HG02571 (cell line): ENCODE results near the gene DHRS7B.
"Not testable (repeated sequence)": the region's sequence is repeated elsewhere in the genome, so short reads cannot be mapped to it uniquely, and the experiment has no call there.

Source experiments
- ATAC-seq: cut with Tn5 transposase; IDR thresholded peaks from one replicate; pipeline ENCODE4 v1.9.1; 2021; ENCODE audit warnings: mild to moderate bottlenecking, moderate library complexity; ENCODE audit not compliant: unreplicated experiment

Gene DHRS7B, protein sequence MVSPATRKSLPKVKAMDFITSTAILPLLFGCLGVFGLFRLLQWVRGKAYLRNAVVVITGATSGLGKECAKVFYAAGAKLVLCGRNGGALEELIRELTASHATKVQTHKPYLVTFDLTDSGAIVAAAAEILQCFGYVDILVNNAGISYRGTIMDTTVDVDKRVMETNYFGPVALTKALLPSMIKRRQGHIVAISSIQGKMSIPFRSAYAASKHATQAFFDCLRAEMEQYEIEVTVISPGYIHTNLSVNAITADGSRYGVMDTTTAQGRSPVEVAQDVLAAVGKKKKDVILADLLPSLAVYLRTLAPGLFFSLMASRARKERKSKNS

GRCh38 chr17:21126645-21127508 is at the start of gene DHRS7B:
TSS of gene DHRS7B (plus strand) at chr17:21126964. CDS start at chr17:21126972, 8 bp downstream.
- peak; percentile 91 for ATAC-seq

GRCh38 chr17:21077281-21077680 is 49.5 kb upstream of the DHRS7B start:
- no peak for ATAC-seq

DNA sequence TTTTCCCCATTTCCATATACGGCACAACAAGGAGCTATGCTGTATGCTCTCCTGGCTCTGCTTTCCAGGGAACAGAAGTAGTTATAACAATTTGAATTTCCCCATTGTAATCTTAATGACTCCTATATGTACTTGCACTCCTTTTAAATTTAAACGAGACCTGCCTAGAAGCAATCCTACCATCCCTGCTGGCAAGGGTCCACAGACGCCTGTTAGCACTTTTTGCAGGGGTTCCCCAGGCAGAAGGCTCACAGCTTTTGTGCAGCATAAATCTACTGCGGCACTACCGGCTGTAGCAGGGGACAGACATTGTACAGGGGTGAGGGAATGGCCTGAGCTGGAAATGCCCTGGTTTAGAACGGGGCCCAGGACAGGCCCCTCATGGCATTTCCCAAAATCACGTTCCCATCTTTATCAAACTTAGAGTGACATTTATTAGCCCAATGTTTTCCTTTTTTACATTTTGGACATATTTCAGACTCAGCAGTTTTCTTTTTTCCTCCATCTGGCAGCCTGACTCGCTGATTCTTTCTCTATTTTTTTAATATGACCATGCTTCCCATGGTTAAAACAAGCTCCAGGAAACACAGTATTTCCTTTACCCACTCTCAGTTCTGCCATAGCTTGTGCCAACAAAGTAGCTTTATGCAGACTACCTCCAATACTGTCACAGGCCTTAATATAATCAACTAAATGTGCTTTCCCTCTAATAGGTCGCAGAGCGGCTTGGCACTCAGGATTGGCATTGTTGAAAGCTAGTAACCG is 48.6 kb upstream of the DHRS7B start:
- ATAC-seq, result no peak

- ATAC-seq, result no peak
Measured at GRCh38 chr17:21079196-21079595, 47.6 kb upstream of the DHRS7B start.

- no peak for ATAC-seq
Measured at GRCh38 chr17:21082001-21082436, 44.7 kb upstream of the DHRS7B start.

- ATAC-seq, result not testable (repeated sequence)
Measured at GRCh38 chr17:21085280-21085679, 41.5 kb upstream of the DHRS7B start.

DNA sequence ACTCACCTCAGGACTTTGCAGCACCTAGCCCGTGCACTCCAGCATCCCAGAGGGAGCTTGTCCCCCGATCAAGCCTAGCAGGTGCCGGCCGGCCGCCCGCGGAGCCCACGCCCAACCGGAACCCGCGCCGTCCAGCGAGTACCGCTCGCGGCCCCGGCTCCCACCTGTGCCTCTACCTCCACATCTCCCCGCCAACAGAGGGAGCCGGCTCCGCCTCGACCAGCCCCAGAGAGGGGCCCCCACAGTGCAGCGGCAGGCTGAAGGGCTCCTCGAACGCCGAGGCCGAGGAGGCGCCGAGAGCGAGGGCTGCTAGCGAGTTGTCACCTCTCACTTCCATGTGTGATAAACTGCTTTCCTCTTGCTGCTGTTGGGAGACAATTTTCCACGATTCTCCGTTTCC is 41.1 kb upstream of the DHRS7B start:
- ATAC-seq, result no peak

GRCh38 chr17:21089145-21089544 is 37.6 kb upstream of the DHRS7B start:
- ATAC-seq, result no peak

DNA sequence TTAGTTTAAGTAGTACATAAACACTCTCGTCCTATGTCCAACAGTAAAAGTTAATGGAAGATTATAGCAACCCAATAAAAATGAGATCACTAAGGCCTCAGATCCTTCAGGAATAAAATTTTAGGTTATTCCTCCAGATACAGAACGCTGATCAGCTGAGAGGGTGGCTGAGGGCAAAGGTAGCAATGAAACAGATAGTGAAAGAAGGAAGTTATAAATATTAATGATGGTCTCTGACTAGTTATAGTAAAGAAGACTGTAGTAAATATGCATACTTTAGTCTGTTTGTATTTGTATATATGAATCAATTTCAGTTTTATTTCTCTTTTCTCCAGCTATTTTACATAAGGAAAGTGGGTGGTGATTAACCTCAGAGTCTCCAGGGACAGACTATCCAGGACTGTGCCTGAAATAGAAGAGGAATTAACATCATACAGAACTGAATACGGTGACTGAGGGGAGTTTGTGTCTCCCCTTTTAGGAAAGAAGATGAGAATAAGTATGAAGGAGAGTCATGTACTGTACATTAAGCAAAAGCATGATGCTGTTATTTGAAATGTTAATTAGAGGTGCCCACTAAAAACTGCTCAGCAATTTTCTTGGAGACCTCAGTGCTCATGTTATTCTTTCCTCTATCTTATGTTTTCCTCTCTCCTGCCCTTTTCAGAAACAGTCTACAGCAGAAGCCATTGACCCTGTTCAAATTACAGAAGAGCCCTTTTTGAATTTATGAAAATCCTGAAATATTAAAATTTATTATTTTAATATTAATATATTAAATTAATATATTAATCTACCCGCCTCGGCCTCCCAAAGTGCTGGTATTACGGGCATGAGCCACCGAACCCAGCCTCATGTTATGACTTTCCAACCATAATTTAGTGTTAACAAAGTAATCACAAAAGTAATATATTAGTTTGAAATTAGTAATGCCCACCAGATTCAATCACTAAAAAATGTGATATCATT is 36.5 kb upstream of the DHRS7B start:
- ATAC-seq, result peak; percentile 66

- ATAC-seq, result no peak
Measured at GRCh38 chr17:21090902-21091618, 35.7 kb upstream of the DHRS7B start.

DNA sequence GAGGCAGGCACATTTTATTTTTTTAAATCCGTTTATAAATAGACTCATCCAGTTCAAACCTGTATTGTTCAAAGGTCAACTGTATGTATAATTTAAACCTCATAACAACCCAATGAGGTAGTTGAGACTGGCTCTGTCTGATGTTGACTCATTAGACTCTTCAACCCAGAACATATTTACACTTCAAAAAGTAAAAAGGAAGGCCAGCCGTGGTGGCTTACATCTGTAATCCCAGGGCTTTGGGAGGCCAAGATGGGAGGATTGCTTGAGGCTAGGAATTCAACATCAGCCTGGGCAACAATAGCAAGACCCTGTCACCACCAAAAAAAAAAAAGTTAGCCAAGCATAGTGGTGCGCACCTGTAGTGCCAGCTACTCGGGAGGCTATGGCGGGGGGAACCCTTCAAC is 32.5 kb upstream of the DHRS7B start:
- no peak for ATAC-seq

- no peak for ATAC-seq
Measured at GRCh38 chr17:21095735-21096134, 31.0 kb upstream of the DHRS7B start.

DNA sequence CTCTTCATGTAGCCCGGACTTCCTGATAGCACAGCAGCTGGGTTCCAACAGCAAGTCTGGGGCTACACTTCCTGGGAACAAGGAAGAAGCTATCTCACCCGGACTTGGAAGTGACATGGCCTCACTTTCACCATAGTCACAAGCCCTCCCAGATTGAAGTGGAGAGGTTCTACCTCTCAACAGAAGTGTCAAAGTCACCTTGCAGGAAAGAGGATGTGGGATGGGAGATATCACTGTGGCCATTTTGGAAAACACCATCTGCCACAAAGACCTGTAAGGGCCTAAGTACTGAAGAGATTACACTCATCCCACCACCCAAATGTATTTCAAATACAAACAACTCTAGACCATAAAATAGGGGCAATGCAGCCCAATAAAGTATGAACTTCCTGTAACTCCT is 29.9 kb upstream of the DHRS7B start:
- no peak for ATAC-seq

GRCh38 chr17:21098934-21099689 is 27.7 kb upstream of the DHRS7B start:
- ATAC-seq, result peak; percentile 87

GRCh38 chr17:21100636-21101035 is 26.1 kb upstream of the DHRS7B start:
- no peak for ATAC-seq

- ATAC-seq, result no peak
Measured at GRCh38 chr17:21104608-21105007, 22.2 kb upstream of the DHRS7B start.

DNA sequence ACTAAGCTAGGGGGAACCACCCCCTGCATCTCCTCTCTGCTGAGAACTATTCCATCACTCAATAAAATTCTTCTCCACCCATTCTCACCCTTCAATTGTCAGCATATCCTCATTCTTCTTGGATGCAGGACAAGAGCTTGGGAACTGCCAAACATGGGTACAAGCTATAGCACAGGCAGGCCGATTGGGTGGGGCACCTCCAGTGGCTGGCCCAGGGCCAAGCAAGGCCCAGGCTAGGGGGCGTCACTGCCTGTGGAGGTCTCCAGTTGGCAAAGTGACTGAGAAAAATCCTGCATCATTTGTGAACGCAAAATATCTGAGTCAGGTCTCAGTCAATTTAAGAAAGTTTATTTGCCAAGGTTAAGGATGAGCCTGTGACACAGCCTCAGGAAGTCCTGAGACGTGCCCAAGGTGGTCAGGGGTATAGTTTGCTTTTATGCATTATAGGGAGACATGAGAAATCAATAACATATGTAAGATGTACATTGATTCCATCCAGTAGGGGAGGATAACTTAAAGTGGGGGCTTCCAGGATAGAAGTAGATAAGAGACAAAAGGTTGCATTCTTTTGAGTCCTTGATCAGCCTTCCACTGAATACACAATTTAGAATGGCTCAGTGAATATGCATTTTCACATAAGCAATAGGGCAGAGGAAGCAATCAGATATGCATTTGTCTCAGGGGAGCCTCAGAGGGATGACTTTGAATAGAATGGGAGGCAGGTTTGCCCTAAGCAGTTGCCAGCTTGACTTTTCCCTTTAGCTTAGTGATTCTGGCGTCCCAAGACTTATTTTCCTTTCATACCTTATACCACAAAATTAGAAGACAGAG is 21.5 kb upstream of the DHRS7B start:
- ATAC-seq, result no peak

DNA sequence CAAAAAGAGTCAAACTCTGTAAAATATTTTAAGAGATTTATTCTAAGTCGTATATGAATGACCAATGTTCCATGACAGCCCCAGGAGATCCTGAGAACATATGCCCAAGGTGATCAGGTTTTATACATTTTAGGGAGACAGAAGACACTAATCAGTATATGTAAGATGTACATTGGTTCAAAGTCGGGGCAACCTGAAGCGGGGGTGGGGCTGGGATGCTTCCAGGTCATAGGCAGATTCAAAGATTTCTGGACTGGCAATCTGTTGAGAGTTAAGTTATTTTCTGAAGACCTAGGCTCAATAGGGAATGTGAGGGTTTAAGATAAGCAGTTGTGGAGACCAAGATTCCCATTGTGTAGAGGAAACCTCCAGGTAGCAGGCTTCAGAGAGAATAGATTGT is 20.4 kb upstream of the DHRS7B start:
- no peak for ATAC-seq
